ENCODE data around the gene EMB.

Gene EMB

GRCh38 chr5:50439221-50439620 lies 1.9 kb downstream of the EMB start:
- no peak for TF ChIP-seq CREB1 (IDR thresholded peaks at IDR 0.05; ENCODE audit: low read depth)
- no peak for TF ChIP-seq TCF12 (IDR thresholded peaks at IDR 0.05; ENCODE audit: low read depth)
- TF ChIP-seq ZBTB7A (IDR thresholded peaks at IDR 0.05; ENCODE audit: low read depth) = no peak
- TF ChIP-seq MAX (IDR thresholded peaks at IDR 0.05) = no peak
- no peak for TF ChIP-seq EP300 (IDR thresholded peaks at IDR 0.05; ENCODE audit: borderline replicate concordance)
- no peak for TF ChIP-seq YY1 (IDR thresholded peaks at IDR 0.05; ENCODE audit: low read depth)
- no peak for TF ChIP-seq USF1 (IDR thresholded peaks at IDR 0.05)
- no peak for TF ChIP-seq TEAD4 (IDR thresholded peaks at IDR 0.05)
- no peak for TF ChIP-seq FOXM1 (IDR thresholded peaks at IDR 0.05; ENCODE audit: borderline replicate concordance, low read depth)
- TF ChIP-seq EGR1 (IDR thresholded peaks at IDR 0.05) = no peak
- TF ChIP-seq RAD21 (IDR thresholded peaks at IDR 0.05; ENCODE audit: low read depth) = no peak
- TF ChIP-seq TAF1 (IDR thresholded peaks at IDR 0.05; ENCODE audit: low read depth) = no peak
- TF ChIP-seq REST (IDR thresholded peaks at IDR 0.05; ENCODE audit: low read depth) = no peak
- no peak for TF ChIP-seq CEBPB (IDR thresholded peaks at IDR 0.05)
- TF ChIP-seq NFIC (IDR thresholded peaks at IDR 0.05) = no peak

- TF ChIP-seq CREB1 (IDR thresholded peaks at IDR 0.05; ENCODE audit: low read depth) (no peak), USF1 (IDR thresholded peaks at IDR 0.05) (no peak), EP300 (IDR thresholded peaks at IDR 0.05; ENCODE audit: borderline replicate concordance) (no peak), NFIC (IDR thresholded peaks at IDR 0.05) (no peak), RAD21 (IDR thresholded peaks at IDR 0.05; ENCODE audit: low read depth) (no peak), CEBPB (IDR thresholded peaks at IDR 0.05) (no peak), TAF1 (IDR thresholded peaks at IDR 0.05; ENCODE audit: low read depth) (no peak), TCF12 (IDR thresholded peaks at IDR 0.05; ENCODE audit: low read depth) (no peak), EGR1 (IDR thresholded peaks at IDR 0.05) (no peak), REST (IDR thresholded peaks at IDR 0.05; ENCODE audit: low read depth) (no peak), YY1 (IDR thresholded peaks at IDR 0.05; ENCODE audit: low read depth) (no peak), MAX (IDR thresholded peaks at IDR 0.05) (no peak), TEAD4 (IDR thresholded peaks at IDR 0.05) (no peak), FOXM1 (IDR thresholded peaks at IDR 0.05; ENCODE audit: borderline replicate concordance, low read depth) (no peak), ZBTB7A (IDR thresholded peaks at IDR 0.05; ENCODE audit: low read depth) (no peak)
Observed at GRCh38 chr5:50435168-50435567, 5.9 kb downstream of the EMB start.

- TF ChIP-seq RAD21 (IDR thresholded peaks at IDR 0.05; ENCODE audit: low read depth) (no peak), TEAD4 (IDR thresholded peaks at IDR 0.05) (no peak), ZBTB7A (IDR thresholded peaks at IDR 0.05; ENCODE audit: low read depth) (no peak), USF1 (IDR thresholded peaks at IDR 0.05) (no peak), REST (IDR thresholded peaks at IDR 0.05; ENCODE audit: low read depth) (no peak), CREB1 (IDR thresholded peaks at IDR 0.05; ENCODE audit: low read depth) (no peak), EGR1 (IDR thresholded peaks at IDR 0.05) (no peak), FOXM1 (IDR thresholded peaks at IDR 0.05; ENCODE audit: borderline replicate concordance, low read depth) (no peak), CEBPB (IDR thresholded peaks at IDR 0.05) (no peak), TAF1 (IDR thresholded peaks at IDR 0.05; ENCODE audit: low read depth) (no peak)
Observed at GRCh38 chr5:50420343-50420935, 20.6 kb downstream of the EMB start.

- no peak for TF ChIP-seq TCF12 (IDR thresholded peaks at IDR 0.05; ENCODE audit: low read depth)
- TF ChIP-seq TAF1 (IDR thresholded peaks at IDR 0.05; ENCODE audit: low read depth) = no peak
- no peak for TF ChIP-seq MAX (IDR thresholded peaks at IDR 0.05)
- no peak for TF ChIP-seq FOXM1 (IDR thresholded peaks at IDR 0.05; ENCODE audit: borderline replicate concordance, low read depth)
- no peak for TF ChIP-seq TEAD4 (IDR thresholded peaks at IDR 0.05)
- TF ChIP-seq YY1 (IDR thresholded peaks at IDR 0.05; ENCODE audit: low read depth) = no peak
- TF ChIP-seq USF1 (IDR thresholded peaks at IDR 0.05) = no peak
- no peak for TF ChIP-seq CREB1 (IDR thresholded peaks at IDR 0.05; ENCODE audit: low read depth)
- no peak for TF ChIP-seq EGR1 (IDR thresholded peaks at IDR 0.05)
- no peak for TF ChIP-seq NFIC (IDR thresholded peaks at IDR 0.05)
- TF ChIP-seq CEBPB (IDR thresholded peaks at IDR 0.05) = no peak
- TF ChIP-seq EP300 (IDR thresholded peaks at IDR 0.05; ENCODE audit: borderline replicate concordance) = no peak
- TF ChIP-seq RAD21 (IDR thresholded peaks at IDR 0.05; ENCODE audit: low read depth) = no peak
- no peak for TF ChIP-seq ZBTB7A (IDR thresholded peaks at IDR 0.05; ENCODE audit: low read depth)
- no peak for TF ChIP-seq REST (IDR thresholded peaks at IDR 0.05; ENCODE audit: low read depth)
Observed at GRCh38 chr5:50415912-50416311, 25.2 kb downstream of the EMB start.
